Activated CD8-positive, alpha-beta T cell treated with anti-CD3 and anti-CD28 coated beads for 36 hours (primary cell): ENCODE data around the gene LUZP1. TPM values are rescaled to one million over a fixed set of nuclear protein-coding genes. Genes with fewer than 3 reads are reported as not detected.

ENCODE experiments used
- ATAC-seq: fragments of 200-7000 bp; cut with Tn5 transposase; one replicate; pipeline ENCODE4 v1.10.0; 2021; ENCODE audit warnings: mild to moderate bottlenecking, moderate library complexity
- CTCF ChIA-PET: fragments of 350-600 bp; sonication (Branson Sonifier 250); formaldehyde crosslinking; loops from one replicate; lab custom pipeline; 2021; ENCODE audit warnings: antibody characterized with exemption; lab: Charles Lee
- POLR2A ChIA-PET: fragments of 350-600 bp; sonication (Branson Sonifier 250); formaldehyde crosslinking; loops from one replicate; lab custom pipeline; 2021; ENCODE audit warnings: antibody characterized with exemption; lab: Charles Lee
- DNase-seq: peaks from one replicate; pipeline ENCODE4 v3.0.0-alpha.2; 2020
- H3K27ac Mint-ChIP-seq: one replicate; pipeline ENCODE4 v1.8.0; 2021; ENCODE audit warnings: mild to moderate bottlenecking, mixed read lengths
- H3K27me3 Mint-ChIP-seq: one replicate; pipeline ENCODE4 v1.8.0; 2021; ENCODE audit warnings: mixed read lengths
- H3K36me3 Mint-ChIP-seq: one replicate; pipeline ENCODE4 v1.8.0; 2021; ENCODE audit warnings: low read depth, mixed read lengths
- H3K4me1 Mint-ChIP-seq: one replicate; pipeline ENCODE4 v1.8.0; 2021; ENCODE audit warnings: low read depth, mixed read lengths
- H3K4me3 Mint-ChIP-seq: one replicate; pipeline ENCODE4 v1.8.0; 2021; ENCODE audit warnings: mild to moderate bottlenecking, moderate library complexity, mixed read lengths
- H3K9me3 Mint-ChIP-seq: one replicate; pipeline ENCODE4 v1.8.0; 2021; ENCODE audit warnings: mixed read lengths
- CTCF ChIP-seq: fragments of 200-600 bp; IDR thresholded peaks from one replicate; pipeline ENCODE4 v1.8.0; 2022; ENCODE audit warnings: antibody characterized with exemption, mild to moderate bottlenecking
- intact Hi-C: fragments of 100-400 bp; cut with micrococcal nuclease; formaldehyde crosslinking; loops from one replicate; pipeline ENCODE4 v1.10.0; 2022
- total RNA-seq, 2 experiments: library from RNA; stranded (reverse); gene quantifications; one replicate each; pipeline ENCODE4 v1.2.3, GENCODE V29; 2021

LUZP1 gene
- total RNA-seq, 2 experiments from 2014 or later: 14.9 to 16.0 TPM

- Mint-ChIP-seq H3K27me3 (no peaks in the 10 kb centered on the region), H3K27ac (peak overlapping the region; percentile 95), H3K4me1 (peaks cover 45% of the 10 kb centered on the region), H3K9me3 (no peaks in the 10 kb centered on the region), H3K36me3 (peaks cover 9% of the 10 kb centered on the region), H3K4me3 (peak overlapping the region; percentile 62)
- ChIA-PET CTCF (interaction anchor here (1.3 to 13.3 kb wide), 3 partner anchors 11 to 77 kb away, joined by 3 to 748 read pairs (median 4); no protein-coding TSS in a partner anchor), POLR2A (interaction anchor here (0.6 to 1.6 kb wide), 6 partner anchors 29 to 81 kb away, joined by 3 to 6 read pairs (median 4); no protein-coding TSS in a partner anchor)
- peak; percentile 86 for ATAC-seq
- no peak for TF ChIP-seq CTCF
- intact Hi-C loops: no loop called here
- peak; percentile 67 for DNase-seq
These were observed 65.4 kb downstream of the LUZP1 start for GRCh38 chr1:23103001-23103889.

GRCh38 chr1:23102289-23102688 is 66.4 kb downstream of the LUZP1 start:
- Mint-ChIP-seq H3K9me3 (no peaks in the 10 kb centered on the region), H3K4me3 (no peak overlapping the region), H3K36me3 (peaks cover 7% of the 10 kb centered on the region), H3K27me3 (no peaks in the 10 kb centered on the region), H3K27ac (peak overlapping the region; percentile 6), H3K4me1 (peaks cover 45% of the 10 kb centered on the region)
- intact Hi-C loops: no loop called here
- ATAC-seq: no peak
- TF ChIP-seq CTCF: no peak
- no peak for DNase-seq
- ChIA-PET POLR2A (interaction anchor here (1.1 to 1.6 kb wide), 6 partner anchors 9 to 82 kb away, joined by 3 to 6 read pairs (median 4); no protein-coding TSS in a partner anchor), CTCF (interaction anchor here (0.7 to 13.3 kb wide), 2 partner anchors 8 to 78 kb away, joined by 3 to 748 read pairs; no protein-coding TSS in a partner anchor)

- peaks cover 45% of the 10 kb centered on the region for H3K4me1 Mint-ChIP-seq
- intact Hi-C loops: no loop called here
These were observed 66.8 kb downstream of the LUZP1 start for GRCh38 chr1:23101887-23102286.

GRCh38 chr1:23101101-23101827 is 67.4 kb downstream of the LUZP1 start:
- CTCF ChIA-PET: interaction anchor here (0.8 to 13.3 kb wide), 7 partner anchors 10 to 79 kb away, joined by 3 to 748 read pairs (median 4); no protein-coding TSS in a partner anchor
- POLR2A ChIA-PET: interaction anchor here (1.2 to 3.0 kb wide), 2 partner anchors 8 to 82 kb away, joined by 3 to 24 read pairs; no protein-coding TSS in a partner anchor
- ATAC-seq (no peak), DNase-seq (no peak)
- H3K4me1 Mint-ChIP-seq: peaks cover 45% of the 10 kb centered on the region
- no peak overlapping the region for H3K27ac Mint-ChIP-seq
- no peak for TF ChIP-seq CTCF
- peaks cover 7% of the 10 kb centered on the region for H3K36me3 Mint-ChIP-seq
- intact Hi-C loops: no loop called here
- no peaks in the 10 kb centered on the region for H3K27me3 Mint-ChIP-seq
- H3K9me3 Mint-ChIP-seq: no peaks in the 10 kb centered on the region
- H3K4me3 Mint-ChIP-seq: no peak overlapping the region

More at GRCh38 chr1:23101887-23102286, 66.8 kb downstream of the LUZP1 start:
- Mint-ChIP-seq H3K4me3 (no peak overlapping the region), H3K27me3 (no peaks in the 10 kb centered on the region), H3K27ac (peak overlapping the region; percentile 6), H3K36me3 (peaks cover 7% of the 10 kb centered on the region), H3K9me3 (no peaks in the 10 kb centered on the region)
- POLR2A ChIA-PET: interaction anchor here (1.2 to 1.6 kb wide), 3 partner anchors 9 to 80 kb away, joined by 3 to 5 read pairs (median 4); no protein-coding TSS in a partner anchor
- ATAC-seq (no peak), DNase-seq (no peak)
- CTCF ChIA-PET: interaction anchor here (0.7 to 13.3 kb wide), 2 partner anchors 9 to 79 kb away, joined by 3 to 748 read pairs; no protein-coding TSS in a partner anchor
- no peak for TF ChIP-seq CTCF
